ENCODE measurements around the gene CHODL. TPM values are rescaled to one million over a fixed set of nuclear protein-coding genes. Genes with fewer than 3 reads are reported as not detected.

CHODL gene
- total RNA-seq, 1 donor from 2014 or later, result 0.06 TPM

DNA sequence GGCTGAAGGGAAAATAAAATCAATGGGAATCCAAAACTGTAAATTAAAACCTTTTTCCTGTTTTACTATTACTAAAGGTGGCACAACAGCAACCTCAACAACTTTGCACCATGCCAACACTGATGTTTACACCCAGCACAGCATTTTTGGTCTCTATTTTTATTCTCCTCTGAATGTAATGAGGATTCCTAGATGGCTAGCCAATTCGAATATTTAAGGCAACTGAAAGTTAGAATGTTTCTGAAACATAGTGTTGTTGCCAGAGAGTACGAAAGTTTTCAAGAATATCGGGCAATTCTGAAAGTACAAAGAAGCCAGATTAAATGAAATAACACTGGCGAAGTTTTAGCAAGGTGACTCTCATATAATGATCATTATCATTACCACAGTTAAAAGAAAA, 40.7 kb downstream of the CHODL start:
- DNase-seq (ENCODE audit: extremely low read depth, low read depth, low spot score), result no peak

DNA sequence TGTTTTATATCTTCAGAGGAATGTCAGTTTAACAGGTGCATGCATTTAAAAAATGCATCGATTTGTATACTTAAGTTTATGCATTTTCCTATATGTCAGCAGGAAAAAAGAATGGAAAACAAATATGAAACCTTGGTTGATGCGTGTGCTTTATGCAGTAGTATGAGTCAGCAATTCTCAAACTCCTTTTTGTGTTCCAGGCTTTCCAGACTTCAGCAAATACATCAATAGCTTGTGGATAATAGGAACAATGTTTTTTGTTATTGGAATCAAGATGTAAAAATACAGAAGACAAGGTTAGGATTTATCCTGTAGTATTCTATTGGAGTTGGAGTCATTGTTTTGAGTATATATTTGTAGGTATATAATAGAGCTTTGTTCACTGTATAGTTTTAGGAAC, 45.2 kb downstream of the CHODL start:
- no peak for DNase-seq (ENCODE audit: extremely low read depth, low read depth, low spot score)

DNA sequence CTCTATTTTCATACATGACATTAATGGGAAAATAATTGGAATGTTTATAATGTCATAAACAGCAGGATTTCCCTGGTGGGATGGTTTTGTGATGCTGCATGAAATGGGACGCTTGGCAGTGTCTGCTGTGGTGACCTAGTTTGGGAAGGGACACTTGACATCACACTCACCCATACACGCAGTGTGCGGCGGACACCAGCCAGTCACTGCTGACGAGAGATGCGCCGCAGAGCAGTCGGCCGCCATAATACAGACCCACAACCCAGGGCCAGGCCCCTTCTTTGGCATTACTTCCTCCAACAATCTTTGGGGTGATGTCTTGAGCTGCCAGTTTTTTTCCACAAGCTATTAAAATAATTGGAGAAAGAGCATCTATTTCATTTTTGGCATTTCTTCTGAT, 49.5 kb downstream of the CHODL start:
- no peak for DNase-seq (ENCODE audit: extremely low read depth, low read depth, low spot score)

DNA sequence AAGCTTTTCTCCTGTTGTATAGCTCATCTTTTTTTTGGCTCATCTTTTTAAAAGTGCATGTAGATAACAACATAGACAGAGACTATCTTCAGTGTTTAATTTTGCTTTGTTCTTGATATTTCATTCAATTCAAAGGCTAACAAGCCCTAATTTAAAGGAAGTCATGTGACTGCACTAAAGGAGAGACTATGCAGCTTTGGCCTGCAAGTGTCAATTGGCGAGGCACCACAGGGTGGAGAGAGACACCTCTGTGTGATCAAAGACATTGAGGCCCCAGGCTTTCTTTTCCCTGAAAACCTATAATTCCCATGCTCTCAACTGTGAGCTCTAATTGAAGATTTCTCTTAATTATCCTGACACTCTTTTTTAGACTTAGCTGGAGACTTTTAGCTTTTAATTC, 53.6 kb downstream of the CHODL start:
- no peak for DNase-seq (ENCODE audit: extremely low read depth, low read depth, low spot score)

Other genes starting within 250 kb of the CHODL start
- gene TMPRSS15, start 159.0 kb downstream of the CHODL start, total RNA-seq, result not detected in 2 replicates

All from glomerular endothelial cell (primary cell).